ENCODE data around the gene MRPL9. TPM values are rescaled to one million over a fixed set of nuclear protein-coding genes. Genes with fewer than 3 reads are reported as not detected.

MRPL9 gene
- total RNA-seq, 6 experiments from 2014 or later = 91.4 to 116 (median 96.2) TPM

DNA sequence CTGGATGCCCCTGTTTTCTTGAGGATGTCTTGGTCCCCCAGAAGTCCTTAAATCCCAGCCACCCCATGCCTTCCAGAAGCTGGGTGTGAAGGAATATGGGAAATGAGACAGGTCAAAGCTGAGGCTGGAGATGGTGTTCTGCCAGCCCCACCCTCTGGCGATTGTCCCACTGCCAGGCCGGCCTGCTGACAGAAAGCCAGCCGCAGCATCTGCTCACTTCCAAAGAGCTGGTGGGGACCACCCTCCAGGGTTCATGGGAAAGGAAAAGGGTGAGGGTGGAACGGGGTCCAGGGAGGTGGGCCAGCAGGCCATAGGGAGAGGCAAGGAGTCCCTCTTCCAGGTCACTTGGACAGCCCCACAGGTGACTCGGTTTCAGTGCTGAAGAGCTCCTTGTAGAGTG is 43.8 kb upstream of the MRPL9 start:
- Mint-ChIP-seq H3K27me3 (ENCODE audit: insufficient read depth) (peaks cover 64% of the 10 kb centered on the region), H3K4me1 (ENCODE audit: low read depth) (no peaks in the 10 kb centered on the region; the same call in 1 of the 2 replicates), H3K36me3 (ENCODE audit: low read depth) (no peaks in the 10 kb centered on the region), H3K27ac (no peak overlapping the region), H3K9me3 (no peaks in the 10 kb centered on the region), H3K4me3 (no peak overlapping the region)
- TF ChIP-seq, protein P1, sequence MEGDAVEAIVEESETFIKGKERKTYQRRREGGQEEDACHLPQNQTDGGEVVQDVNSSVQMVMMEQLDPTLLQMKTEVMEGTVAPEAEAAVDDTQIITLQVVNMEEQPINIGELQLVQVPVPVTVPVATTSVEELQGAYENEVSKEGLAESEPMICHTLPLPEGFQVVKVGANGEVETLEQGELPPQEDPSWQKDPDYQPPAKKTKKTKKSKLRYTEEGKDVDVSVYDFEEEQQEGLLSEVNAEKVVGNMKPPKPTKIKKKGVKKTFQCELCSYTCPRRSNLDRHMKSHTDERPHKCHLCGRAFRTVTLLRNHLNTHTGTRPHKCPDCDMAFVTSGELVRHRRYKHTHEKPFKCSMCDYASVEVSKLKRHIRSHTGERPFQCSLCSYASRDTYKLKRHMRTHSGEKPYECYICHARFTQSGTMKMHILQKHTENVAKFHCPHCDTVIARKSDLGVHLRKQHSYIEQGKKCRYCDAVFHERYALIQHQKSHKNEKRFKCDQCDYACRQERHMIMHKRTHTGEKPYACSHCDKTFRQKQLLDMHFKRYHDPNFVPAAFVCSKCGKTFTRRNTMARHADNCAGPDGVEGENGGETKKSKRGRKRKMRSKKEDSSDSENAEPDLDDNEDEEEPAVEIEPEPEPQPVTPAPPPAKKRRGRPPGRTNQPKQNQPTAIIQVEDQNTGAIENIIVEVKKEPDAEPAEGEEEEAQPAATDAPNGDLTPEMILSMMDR (IDR thresholded peaks at IDR 0.05) = no peak
- no peak for DNase-seq

DNA sequence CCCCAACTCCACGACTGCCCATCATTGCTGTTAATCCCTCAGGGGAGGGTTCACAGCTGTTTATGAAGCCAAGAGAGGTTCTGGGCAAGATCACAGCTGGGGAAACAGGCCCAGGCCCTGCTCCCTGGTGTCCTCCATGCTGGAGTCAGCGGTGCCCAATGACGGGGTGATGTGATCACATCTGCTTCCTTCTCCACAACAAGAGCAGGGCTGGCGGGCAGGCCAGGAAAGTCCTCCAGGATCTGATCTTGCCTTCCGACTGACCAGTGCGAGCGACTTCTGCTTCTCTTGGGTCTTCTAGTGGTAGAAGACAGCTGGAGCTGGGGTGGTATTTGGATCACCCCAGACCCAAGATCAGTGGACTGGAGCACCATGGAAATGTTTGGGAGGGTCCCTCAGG is 42.9 kb upstream of the MRPL9 start:
- H3K4me3 Mint-ChIP-seq = no peak overlapping the region
- no peak for DNase-seq
- H3K27ac Mint-ChIP-seq = no peak overlapping the region
- TF ChIP-seq, protein P1 (IDR thresholded peaks at IDR 0.05) = no peak
- H3K9me3 Mint-ChIP-seq = no peaks in the 10 kb centered on the region
- H3K4me1 Mint-ChIP-seq (ENCODE audit: low read depth) = no peaks in the 10 kb centered on the region; the same call in 1 of the 2 replicates
- H3K27me3 Mint-ChIP-seq (ENCODE audit: insufficient read depth) = peaks cover 60% of the 10 kb centered on the region
- no peaks in the 10 kb centered on the region for H3K36me3 Mint-ChIP-seq (ENCODE audit: low read depth)

DNA sequence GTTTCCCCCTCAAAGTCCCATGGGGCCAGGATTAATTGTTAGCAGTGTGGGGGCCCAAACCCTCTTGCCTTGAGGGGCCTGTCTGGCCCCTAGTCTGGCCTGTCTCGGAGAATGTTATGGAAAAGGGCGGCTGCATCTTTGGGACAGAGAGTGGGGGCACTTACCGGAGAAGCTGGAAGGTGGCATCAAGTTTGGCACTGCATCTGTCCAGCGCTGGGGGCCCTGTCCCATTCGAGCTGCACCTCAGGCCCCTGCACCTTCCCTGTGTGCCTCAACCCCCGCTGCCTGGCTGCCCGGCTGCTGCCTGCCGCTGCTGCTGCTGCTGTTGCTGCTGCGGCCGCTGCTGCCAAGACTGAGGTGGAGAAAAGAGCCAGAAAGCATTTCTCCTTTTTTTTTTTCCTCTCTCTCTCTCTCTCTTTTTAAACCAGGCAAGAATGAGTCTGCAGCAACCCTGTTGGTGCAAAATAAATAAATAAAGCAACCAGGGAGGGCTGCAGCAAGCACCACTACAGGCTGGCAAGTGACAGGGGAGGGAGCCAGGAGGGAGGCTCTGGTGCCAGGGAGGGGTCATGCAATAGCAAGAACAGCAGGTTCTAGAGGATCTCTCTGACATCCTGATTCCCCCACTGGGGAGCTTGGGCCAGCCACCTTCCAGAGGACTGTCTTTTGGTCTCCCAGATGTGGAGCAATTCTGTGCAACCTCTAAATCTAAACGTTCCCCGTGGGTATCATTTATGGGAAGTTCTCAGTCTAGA is 41.9 kb upstream of the MRPL9 start, which contains the start of gene LINGO4:
LINGO4 (minus strand) TSS at position 354 of the 755 bp plus-strand sequence. CDS start 2,715 bp downstream, outside the sequence.
- TF ChIP-seq, protein P1 (IDR thresholded peaks at IDR 0.05) = no peak
- Mint-ChIP-seq H3K27me3 (ENCODE audit: insufficient read depth) (peaks cover 59% of the 10 kb centered on the region), H3K9me3 (no peaks in the 10 kb centered on the region), H3K36me3 (ENCODE audit: low read depth) (no peaks in the 10 kb centered on the region), H3K27ac (no peak within 1 kb of the TSS), H3K4me1 (ENCODE audit: low read depth) (no peaks in the 10 kb centered on the region), H3K4me3 (no peak within 1 kb of the TSS)
- no peak for DNase-seq

DNA sequence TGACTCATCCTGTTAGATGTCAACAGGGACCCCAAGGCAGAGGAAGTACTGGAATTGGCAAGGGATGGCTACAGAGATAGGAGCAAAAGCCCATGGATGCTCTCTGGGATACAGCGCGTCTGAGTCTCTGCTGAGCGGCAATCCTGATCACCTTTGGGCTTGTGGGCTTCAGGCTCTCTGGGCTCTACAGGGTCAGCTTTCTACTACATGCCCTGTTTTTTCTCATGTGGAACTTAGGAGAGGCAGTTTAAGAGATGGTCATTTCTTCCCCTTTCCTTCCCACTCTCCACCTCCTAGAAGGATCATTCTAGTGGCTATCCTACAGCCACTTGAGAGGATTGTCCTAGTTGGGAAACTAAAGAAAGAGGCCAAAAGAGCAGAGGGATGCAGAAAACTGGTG is 40.6 kb upstream of the MRPL9 start:
- no peaks in the 10 kb centered on the region for H3K9me3 Mint-ChIP-seq
- TF ChIP-seq, protein P1 (IDR thresholded peaks at IDR 0.05) = no peak
- no peak for DNase-seq
- H3K4me1 Mint-ChIP-seq (ENCODE audit: low read depth) = peaks cover 8% of the 10 kb centered on the region
- no peak overlapping the region for H3K27ac Mint-ChIP-seq
- peaks cover 66% of the 10 kb centered on the region for H3K27me3 Mint-ChIP-seq (ENCODE audit: insufficient read depth)
- no peaks in the 10 kb centered on the region for H3K36me3 Mint-ChIP-seq (ENCODE audit: low read depth)
- no peak overlapping the region for H3K4me3 Mint-ChIP-seq

DNA sequence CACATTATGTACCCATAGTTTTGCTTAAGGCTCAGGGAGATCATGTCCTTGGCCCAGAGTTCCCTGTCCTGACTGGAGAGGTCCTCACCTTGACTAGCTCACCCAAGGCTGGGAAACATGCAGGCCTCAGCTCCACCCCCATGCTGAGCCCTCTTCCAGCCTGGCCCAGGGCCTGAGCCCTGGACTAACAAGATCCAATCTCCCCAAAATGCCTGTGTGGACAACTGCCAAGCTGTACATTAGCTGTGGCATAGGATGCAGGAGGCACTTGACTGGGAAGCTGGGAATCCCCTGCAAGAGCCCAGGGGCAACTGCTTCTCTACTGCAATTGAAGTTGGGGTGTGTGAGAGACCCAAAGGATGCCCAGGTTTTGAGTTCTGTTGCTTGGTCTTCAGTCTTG is 39.9 kb upstream of the MRPL9 start:
- H3K36me3 Mint-ChIP-seq (ENCODE audit: low read depth) = no peaks in the 10 kb centered on the region
- no peaks in the 10 kb centered on the region for H3K9me3 Mint-ChIP-seq
- TF ChIP-seq, protein P1 (IDR thresholded peaks at IDR 0.05) = no peak
- H3K4me1 Mint-ChIP-seq (ENCODE audit: low read depth) = peaks cover 8% of the 10 kb centered on the region
- no peak for DNase-seq
- H3K4me3 Mint-ChIP-seq = no peak overlapping the region
- H3K27me3 Mint-ChIP-seq (ENCODE audit: insufficient read depth) = peaks cover 70% of the 10 kb centered on the region
- H3K27ac Mint-ChIP-seq = no peak overlapping the region
